GM06990 (cell line): Measurements from ENCODE around the gene LXN.

Experiments used
- DNase-seq: peaks from one replicate; pipeline ENCODE4 v3.0.0-alpha.2; 2011; ENCODE audit not compliant: insufficient read length; ENCODE audit errors: extremely low read depth
- H3K27me3 ChIP-seq: replicated peaks from 2 replicates; pipeline ENCODE4 v1.6.0; 2011; ENCODE audit warnings: low read length; ENCODE audit not compliant: control insufficient read depth, insufficient read depth
- H3K36me3 ChIP-seq: 2 replicates; pipeline ENCODE4 v1.5.1; 2011; ENCODE audit warnings: low read length; ENCODE audit not compliant: control insufficient read depth, insufficient read depth
- H3K4me3 ChIP-seq: replicated peaks from 2 replicates; pipeline ENCODE4 v1.5.1; 2011; ENCODE audit warnings: low read depth, mild to moderate bottlenecking, control low read depth, low read length
- CTCF ChIP-seq: IDR thresholded peaks from 2 replicates; pipeline ENCODE4 v1.5.1; 2011; ENCODE audit warnings: low read length, control low read depth, mild to moderate bottlenecking, inconsistent platforms; ENCODE audit not compliant: insufficient read depth, poor library complexity, severe bottlenecking

Gene LXN

GRCh38 chr3:158659454-158660237, 12.8 kb downstream of the LXN start:
- Histone ChIP-seq H3K4me3 (no peak overlapping the region), H3K27me3 (no peaks in the 10 kb centered on the region), H3K36me3 (peaks cover 8% of the 10 kb centered on the region)
- DNase-seq, result no peak
- peak; percentile 67 for TF ChIP-seq CTCF

GRCh38 chr3:158658889-158659288, 13.6 kb downstream of the LXN start:
- H3K27me3 ChIP-seq, result no peaks in the 10 kb centered on the region
- H3K4me3 ChIP-seq, result no peak overlapping the region
- no peak for DNase-seq
- no peak for TF ChIP-seq CTCF
- peaks cover 7% of the 10 kb centered on the region for H3K36me3 ChIP-seq

GRCh38 chr3:158652463-158652862, 20.0 kb downstream of the LXN start:
- Histone ChIP-seq H3K36me3 (no peaks in the 10 kb centered on the region; the same call in none of the 2 replicates), H3K27me3 (no peaks in the 10 kb centered on the region), H3K4me3 (no peak overlapping the region)
- no peak for DNase-seq
- no peak for TF ChIP-seq CTCF

- TF ChIP-seq CTCF, result no peak
- Histone ChIP-seq H3K4me3 (no peak overlapping the region), H3K36me3 (no peaks in the 10 kb centered on the region; the same call in none of the 2 replicates)
Observed at GRCh38 chr3:158651192-158651591, 21.3 kb downstream of the LXN start.

GRCh38 chr3:158649791-158650190, 22.7 kb downstream of the LXN start:
- Histone ChIP-seq H3K36me3 (no peaks in the 10 kb centered on the region; the same call in 1 of the 2 replicates), H3K4me3 (no peak overlapping the region), H3K27me3 (no peaks in the 10 kb centered on the region)
- no peak for TF ChIP-seq CTCF
- DNase-seq, result no peak

More at GRCh38 chr3:158651192-158651591, 21.3 kb downstream of the LXN start:
- DNase-seq, result no peak
- H3K27me3 ChIP-seq, result no peaks in the 10 kb centered on the region
